ENCODE measurements around the gene M1AP. TPM values are rescaled to one million over a fixed set of nuclear protein-coding genes. Genes with fewer than 3 reads are reported as not detected.

Gene M1AP
- total and polyA plus RNA-seq, 9 of the 15 experiments (the other 6 are each of a cell fraction or from before 2014, with no cell fraction given), result 0.06 to 0.33 (median 0.11) TPM; not detected in 4

GRCh38 chr2:74522516-74522915 is 125.6 kb downstream of the M1AP start (continued):
- TF ChIP-seq, protein P1, sequence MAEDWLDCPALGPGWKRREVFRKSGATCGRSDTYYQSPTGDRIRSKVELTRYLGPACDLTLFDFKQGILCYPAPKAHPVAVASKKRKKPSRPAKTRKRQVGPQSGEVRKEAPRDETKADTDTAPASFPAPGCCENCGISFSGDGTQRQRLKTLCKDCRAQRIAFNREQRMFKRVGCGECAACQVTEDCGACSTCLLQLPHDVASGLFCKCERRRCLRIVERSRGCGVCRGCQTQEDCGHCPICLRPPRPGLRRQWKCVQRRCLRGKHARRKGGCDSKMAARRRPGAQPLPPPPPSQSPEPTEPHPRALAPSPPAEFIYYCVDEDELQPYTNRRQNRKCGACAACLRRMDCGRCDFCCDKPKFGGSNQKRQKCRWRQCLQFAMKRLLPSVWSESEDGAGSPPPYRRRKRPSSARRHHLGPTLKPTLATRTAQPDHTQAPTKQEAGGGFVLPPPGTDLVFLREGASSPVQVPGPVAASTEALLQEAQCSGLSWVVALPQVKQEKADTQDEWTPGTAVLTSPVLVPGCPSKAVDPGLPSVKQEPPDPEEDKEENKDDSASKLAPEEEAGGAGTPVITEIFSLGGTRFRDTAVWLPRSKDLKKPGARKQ (CRISPR knock-in tag; IDR thresholded peaks at IDR 0.05), result no peak
- TF ChIP-seq ZFP36 (IDR thresholded peaks at IDR 0.05; ENCODE audit: low read depth, low read length, partially characterized antibody), result no peak
- no peak for TF ChIP-seq TAF7 (tag; IDR thresholded peaks at IDR 0.05)
- TF ChIP-seq RBM34 (IDR thresholded peaks at IDR 0.05; ENCODE audit: borderline replicate concordance, insufficient read depth, low read length), result no peak
- TF ChIP-seq ESRRA (IDR thresholded peaks at IDR 0.05; ENCODE audit: borderline replicate concordance, low read depth), result no peak
- TF ChIP-seq TFE3 (CRISPR knock-in tag; IDR thresholded peaks at IDR 0.05), result no peak
- no peak for TF ChIP-seq CREB5 (CRISPR knock-in tag; IDR thresholded peaks at IDR 0.05)
- TF ChIP-seq FOS (IDR thresholded peaks at IDR 0.05; ENCODE audit: extremely low read depth, insufficient read length), result no peak
- no peak for TF ChIP-seq FOXJ3 (CRISPR knock-in tag; IDR thresholded peaks at IDR 0.05)
- TF ChIP-seq, protein P2, sequence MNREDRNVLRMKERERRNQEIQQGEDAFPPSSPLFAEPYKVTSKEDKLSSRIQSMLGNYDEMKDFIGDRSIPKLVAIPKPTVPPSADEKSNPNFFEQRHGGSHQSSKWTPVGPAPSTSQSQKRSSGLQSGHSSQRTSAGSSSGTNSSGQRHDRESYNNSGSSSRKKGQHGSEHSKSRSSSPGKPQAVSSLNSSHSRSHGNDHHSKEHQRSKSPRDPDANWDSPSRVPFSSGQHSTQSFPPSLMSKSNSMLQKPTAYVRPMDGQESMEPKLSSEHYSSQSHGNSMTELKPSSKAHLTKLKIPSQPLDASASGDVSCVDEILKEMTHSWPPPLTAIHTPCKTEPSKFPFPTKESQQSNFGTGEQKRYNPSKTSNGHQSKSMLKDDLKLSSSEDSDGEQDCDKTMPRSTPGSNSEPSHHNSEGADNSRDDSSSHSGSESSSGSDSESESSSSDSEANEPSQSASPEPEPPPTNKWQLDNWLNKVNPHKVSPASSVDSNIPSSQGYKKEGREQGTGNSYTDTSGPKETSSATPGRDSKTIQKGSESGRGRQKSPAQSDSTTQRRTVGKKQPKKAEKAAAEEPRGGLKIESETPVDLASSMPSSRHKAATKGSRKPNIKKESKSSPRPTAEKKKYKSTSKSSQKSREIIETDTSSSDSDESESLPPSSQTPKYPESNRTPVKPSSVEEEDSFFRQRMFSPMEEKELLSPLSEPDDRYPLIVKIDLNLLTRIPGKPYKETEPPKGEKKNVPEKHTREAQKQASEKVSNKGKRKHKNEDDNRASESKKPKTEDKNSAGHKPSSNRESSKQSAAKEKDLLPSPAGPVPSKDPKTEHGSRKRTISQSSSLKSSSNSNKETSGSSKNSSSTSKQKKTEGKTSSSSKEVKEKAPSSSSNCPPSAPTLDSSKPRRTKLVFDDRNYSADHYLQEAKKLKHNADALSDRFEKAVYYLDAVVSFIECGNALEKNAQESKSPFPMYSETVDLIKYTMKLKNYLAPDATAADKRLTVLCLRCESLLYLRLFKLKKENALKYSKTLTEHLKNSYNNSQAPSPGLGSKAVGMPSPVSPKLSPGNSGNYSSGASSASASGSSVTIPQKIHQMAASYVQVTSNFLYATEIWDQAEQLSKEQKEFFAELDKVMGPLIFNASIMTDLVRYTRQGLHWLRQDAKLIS (CRISPR knock-in tag; IDR thresholded peaks at IDR 0.05), result no peak
